ENCODE results near the gene ITPKB.

ITPKB gene

DNA sequence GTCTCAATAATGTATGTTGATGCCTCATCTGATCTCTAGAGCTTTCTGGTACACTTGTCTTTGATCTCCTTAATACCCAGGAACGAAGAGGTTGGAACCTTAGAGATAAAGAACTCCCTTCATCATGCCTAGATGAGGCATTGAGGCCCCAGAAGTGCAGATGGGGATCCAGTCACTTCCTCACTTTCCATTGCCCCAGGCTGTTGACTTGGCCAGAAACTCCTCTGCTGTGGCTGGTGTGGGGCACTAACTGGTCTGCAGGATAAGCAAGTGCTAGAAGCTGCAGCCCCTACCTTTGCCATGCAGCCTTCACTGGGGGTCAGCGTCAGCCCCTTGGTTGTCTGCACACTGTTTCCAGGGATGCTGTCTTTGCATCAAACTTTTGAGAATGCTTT, 140.6 kb downstream of the ITPKB start:
- DNase-seq, result no peak

GRCh38 chr1:226597616-226598454, 141.2 kb downstream of the ITPKB start:
- no peak for DNase-seq

DNA sequence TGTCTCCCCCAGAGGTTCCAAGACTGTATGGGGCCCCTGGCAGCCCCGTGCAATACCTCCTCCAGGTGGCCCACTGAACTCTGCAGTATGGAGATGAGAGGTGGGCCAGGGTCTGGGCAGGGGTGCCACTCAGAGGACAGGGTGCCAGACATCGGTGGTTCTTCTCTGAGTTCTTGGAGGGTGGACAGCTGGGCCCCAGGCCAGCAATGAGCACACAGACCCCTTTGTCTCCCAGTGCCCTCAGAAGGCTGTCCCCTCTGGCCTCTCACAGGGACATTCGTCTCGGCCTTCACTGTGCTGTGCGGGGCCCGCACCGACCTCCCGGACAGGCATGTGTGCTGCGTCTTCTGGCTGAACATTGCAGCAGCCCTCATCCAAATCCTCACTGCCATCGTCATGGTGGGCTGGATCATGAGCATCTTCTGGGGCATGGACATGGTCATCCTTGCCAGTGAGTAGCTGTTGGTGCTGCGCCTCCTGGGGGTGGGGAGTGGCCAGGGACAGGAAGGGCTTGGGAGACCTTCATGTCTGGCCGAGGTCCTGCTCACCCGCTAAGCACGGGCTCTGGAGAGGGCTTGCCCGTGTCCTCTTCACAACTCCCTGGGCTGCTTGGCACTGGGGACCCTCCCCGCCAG, 142.4 kb downstream of the ITPKB start:
- no peak for DNase-seq

GRCh38 chr1:226593541-226593940, 145.5 kb downstream of the ITPKB start:
- no peak for DNase-seq

GRCh38 chr1:226590614-226591013, 148.5 kb downstream of the ITPKB start:
- no peak for DNase-seq

DNA sequence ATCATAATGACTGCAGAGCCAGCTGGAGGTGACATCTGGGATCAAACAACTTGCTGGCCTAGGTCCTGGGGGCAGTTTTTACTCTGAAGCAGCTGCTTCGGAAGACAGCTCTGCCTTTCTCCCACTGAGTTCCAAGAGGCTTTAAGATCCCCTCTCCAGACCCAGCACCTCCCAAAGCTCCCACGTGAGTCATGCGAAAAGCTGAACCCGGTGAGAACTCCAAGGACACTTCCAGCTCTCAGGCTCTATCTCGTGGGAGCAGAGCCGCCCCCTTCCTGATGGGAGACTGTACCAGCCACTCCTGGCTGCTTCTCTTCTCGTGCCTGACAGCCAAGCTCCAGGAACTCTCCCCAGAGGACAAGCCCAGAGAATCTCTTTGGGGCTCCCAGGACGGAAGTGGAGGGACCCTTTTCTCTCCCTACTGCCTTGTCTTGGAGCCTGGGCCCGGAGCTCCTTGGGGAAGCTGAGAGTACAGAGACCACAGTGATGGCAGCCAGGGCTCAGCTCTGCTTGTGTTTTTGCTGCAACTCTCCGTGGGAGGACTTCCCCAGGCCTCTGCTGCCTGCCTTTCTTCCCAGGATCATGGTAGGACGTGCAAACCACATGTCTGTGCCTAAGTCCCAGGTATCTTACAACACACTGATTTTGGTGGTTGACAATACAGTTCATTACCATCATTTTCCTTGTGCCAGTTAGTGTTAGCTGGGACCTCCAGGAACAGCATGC, 149.9 kb downstream of the ITPKB start:
- no peak for DNase-seq

DNA sequence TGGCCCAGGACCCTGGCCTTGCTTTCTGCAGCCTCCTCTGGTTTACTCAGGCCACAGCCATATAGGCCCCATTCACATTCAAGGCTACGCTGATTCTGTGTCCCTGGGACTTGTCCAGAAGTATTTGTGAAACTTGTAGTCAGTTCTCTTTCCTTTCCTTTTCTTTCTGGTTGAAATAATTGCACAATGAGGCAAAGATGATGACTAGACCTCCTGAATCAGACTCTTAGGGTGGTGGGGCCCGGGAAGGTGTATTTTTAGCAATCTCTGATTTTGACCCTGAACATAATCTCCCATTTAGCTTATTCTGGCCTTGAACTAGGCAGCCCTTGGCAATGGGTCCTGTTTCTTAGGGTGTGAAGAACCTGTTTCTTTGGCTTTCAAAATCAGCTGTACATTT, 150.6 kb downstream of the ITPKB start:
- no peak for DNase-seq

DNA sequence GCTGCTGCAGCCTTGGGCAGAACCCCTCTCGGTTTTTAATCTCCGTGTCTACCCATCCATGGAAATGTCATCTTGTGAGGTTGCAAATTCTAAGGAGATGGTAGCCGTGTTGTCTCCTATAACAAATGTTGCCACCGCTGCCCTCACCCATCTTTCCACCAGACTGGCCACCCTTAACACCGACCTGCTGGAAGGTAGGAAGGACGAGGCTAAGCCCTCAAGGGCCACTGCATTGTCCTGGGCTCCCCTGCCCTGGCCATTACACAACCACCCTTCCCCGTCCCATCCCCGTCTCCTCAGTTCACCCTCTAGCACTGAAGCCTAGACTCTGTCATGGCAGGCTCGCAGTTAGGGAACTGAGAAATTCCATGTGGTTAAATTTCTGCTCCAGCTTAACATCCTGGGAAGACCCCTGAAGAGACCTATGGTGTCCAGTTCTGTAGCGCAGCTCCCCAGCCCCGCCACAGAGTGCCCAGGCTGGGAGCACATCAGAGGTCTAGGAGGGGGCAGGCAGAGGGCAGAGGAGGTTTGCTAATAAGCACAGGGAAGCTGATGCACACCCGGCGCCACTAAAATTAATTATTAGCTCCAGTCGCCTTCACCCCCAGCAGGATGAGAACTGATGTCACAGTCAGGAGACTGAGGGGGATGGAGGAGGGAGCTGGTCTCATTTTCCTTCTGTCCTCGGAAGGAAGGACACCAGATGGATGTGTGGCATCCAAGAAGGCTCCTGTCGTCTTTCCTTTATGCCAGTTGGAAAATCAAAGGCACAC, 152.2 kb downstream of the ITPKB start:
- DNase-seq, result no peak

- no peak for DNase-seq
Observed at GRCh38 chr1:226586116-226586515, 153.0 kb downstream of the ITPKB start.

DNA sequence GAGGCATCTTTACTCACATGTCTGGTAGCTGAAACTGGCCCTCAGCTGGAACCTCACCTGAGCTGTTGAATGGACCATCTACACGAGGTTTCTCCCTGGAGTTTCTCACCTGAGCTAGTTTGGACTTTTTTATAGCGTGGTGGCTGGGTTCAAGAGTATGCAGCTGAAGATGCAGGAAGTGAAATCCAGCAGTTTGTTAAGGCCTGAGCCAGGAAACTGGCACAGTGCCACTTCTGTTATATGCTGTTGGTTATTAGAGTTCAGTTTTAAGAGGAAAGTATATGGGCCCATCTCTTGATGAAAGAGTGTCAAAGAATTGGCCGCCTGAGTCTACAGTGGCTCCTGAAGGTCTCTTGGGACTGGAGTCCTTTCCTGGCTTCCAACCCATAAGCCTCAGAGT, 154.9 kb downstream of the ITPKB start:
- no peak for DNase-seq

DNA sequence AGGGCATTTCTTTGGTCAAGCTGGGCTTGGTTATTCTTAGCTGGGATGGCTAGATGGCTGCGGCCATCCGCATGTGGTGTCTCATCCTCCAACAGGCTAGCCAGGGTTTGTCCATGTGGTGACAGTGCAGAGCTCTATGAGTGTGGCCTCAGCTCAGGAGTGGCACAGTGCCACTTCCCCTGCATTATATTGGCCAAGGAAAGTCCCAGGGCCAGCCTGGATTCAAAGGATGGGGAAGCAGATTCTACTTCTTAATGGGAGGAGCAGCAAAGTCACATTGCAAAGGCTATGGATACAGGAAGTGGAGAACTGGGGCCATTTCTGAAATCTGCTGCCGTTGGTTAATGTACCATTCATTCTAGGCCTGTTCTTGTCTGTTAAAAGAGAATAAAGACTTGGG, 156.1 kb downstream of the ITPKB start:
- no peak for DNase-seq
